ENCODE results near the gene PRELID1.

DNA sequence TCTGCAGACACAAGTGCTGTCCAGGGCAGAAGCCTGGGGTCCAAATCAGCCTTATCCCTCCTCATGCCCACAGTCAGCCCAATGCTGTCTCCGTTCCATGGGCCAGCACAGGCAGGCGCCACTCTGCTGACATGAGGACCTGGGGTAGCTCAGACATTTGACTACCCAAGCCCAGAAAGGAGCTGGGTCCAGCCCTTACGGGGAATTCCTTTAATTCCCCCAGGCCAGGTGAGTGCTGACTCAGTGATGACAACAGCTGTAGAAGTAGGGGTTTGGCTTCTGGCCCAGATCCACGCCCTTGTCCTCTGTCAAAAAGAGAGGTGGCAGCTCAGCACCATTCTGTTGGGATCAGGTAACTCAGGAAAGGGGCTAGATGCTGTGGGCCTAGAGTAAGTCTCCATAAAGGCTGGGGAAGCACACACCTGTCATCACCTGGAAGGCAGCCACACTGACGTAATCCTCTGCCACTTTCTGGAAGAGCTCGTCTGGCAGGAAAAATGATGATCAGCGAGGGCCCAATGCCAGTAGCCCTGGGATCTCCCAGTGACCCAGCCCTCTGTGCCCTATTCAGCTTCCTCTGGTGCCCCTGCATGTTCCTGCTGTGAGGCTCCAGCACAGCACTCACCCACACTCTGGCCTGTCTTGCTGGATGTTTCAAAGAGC, 2.0 kb upstream of the PRELID1 start:
- TF ChIP-seq, protein P1, sequence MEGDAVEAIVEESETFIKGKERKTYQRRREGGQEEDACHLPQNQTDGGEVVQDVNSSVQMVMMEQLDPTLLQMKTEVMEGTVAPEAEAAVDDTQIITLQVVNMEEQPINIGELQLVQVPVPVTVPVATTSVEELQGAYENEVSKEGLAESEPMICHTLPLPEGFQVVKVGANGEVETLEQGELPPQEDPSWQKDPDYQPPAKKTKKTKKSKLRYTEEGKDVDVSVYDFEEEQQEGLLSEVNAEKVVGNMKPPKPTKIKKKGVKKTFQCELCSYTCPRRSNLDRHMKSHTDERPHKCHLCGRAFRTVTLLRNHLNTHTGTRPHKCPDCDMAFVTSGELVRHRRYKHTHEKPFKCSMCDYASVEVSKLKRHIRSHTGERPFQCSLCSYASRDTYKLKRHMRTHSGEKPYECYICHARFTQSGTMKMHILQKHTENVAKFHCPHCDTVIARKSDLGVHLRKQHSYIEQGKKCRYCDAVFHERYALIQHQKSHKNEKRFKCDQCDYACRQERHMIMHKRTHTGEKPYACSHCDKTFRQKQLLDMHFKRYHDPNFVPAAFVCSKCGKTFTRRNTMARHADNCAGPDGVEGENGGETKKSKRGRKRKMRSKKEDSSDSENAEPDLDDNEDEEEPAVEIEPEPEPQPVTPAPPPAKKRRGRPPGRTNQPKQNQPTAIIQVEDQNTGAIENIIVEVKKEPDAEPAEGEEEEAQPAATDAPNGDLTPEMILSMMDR (IDR thresholded peaks at IDR 0.05): no peak
- no peak for TF ChIP-seq ZFX (IDR thresholded peaks at IDR 0.05; ENCODE audit: borderline replicate concordance)

All from 22Rv1 (cell line).